Fibroblast of upper back skin (primary cell): ENCODE measurements around the gene MTCH1.
A peak's percentile ranks its signal among the peaks of the same experiment; 100 is the strongest.
"Not testable (repeated sequence)": the region's sequence is repeated elsewhere in the genome, so short reads cannot be mapped to it uniquely, and the experiment has no call there.

ENCODE experiments used
- DNase-seq: peaks from one replicate; pipeline ENCODE4 v3.0.0-alpha.2; 2013

MTCH1 gene

DNA sequence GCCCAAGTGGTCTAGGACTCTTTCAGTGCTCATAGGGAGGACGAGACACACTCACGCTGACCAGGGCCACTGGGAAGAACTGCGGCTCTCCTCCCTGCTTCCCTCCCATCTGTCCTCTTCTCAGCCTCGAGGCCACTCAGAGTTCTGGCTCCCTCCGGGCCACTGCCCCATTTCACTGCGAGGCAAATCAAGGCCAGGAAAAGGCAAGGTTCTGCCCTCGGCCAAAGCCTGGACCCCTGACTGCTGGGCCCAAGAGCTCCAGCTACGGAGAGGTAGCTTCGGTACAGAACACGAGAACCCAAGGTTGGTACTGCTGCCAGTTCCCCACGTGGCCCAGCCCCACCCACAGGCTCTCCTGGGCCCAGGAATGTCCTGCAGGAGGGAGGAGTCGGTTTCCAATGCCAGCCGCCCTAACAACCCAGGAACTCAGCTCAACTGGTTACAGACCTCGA, 16.7 kb downstream of the MTCH1 start:
- no peak for DNase-seq

DNA sequence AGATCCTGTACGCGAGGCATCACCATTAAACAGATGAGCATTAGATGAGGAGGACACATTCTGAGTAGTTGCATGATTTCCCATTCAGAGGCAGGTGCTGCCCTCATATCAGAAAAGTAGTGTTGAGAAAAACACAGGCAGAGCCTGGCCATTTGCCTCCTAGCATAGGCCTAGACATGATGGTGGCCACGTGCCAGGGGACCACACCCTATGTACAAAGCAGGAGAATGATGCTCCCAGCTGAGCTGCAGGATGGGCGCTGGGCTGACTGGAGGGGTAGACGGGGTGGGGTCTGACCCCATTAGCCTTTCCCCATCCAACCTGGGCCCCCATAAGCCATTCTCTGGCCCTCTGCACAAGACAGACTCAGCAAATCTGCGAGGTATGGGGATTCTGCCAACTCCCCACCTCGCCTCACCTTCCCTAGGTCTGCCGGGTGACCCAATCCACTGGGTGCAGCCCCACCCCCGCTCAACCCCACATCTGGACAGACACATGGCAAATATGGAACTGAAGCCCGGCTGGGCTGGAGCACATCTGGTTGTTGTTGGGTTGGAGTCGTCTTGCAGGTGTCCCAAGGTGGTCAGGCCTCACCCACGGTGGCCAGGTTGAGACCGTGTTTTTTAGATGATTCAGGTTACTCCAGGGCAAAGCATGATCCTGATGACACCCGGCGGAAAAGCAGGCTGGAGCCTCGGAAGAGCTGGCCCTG, 17.6 kb downstream of the MTCH1 start:
- DNase-seq: no peak

DNA sequence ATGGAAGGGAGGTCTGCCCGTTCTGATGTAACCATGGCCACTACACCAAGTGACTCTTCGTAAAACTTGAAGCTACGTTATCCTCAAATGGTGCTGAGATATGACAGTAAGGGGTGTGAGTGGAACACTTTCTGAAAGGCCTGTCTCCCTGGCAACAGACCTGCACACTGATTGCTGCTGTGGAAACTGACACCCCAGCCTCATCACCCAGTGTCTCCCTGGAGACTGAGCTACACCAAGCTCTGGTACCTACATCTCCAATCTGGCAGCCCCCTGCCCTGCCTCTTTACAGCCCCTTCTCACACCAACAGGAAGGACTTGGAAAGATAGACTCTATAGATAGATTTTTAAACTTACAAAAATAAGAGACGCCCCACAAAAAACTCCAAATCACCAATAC, 18.2 kb downstream of the MTCH1 start:
- no peak for DNase-seq

DNA sequence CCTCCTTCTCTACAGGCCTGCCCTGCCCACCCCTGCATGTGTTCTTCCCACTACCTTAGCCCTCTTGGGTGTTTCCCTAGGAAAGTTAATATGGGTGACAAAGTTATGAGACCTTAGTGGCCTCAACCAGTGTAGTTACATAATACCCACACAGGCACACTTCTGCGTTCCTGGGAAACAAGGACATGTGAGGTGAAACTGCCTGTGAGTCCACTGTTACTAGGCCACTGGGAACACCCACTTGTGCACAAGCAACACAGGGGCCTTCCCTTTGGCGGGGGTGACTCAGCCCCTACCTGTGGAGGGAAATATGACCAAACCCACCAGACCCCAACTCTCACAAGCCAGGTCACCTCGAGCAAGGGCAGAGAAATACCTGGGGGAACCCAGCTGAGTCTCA, 18.7 kb downstream of the MTCH1 start:
- DNase-seq: no peak

DNA sequence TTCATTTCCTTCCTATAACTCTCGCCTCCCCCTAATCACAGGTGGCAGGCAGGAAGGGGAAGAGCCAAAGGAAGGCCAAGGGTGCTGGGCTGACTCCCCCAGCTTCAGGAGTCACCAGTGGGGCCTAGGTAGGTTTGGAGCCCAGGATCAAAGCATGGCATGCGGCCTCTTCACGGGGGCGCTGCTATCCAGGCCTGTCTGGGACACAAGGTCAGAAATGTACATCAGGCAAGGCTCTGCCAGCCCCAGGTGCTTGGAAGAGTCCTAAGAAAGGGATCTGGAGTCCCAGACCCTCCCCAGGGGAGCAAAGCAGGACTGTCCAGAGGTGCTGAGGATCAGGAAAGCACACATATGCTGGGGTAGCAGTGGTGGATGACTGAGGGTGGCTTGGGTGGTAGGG, 21.1 kb downstream of the MTCH1 start:
- no peak for DNase-seq

DNA sequence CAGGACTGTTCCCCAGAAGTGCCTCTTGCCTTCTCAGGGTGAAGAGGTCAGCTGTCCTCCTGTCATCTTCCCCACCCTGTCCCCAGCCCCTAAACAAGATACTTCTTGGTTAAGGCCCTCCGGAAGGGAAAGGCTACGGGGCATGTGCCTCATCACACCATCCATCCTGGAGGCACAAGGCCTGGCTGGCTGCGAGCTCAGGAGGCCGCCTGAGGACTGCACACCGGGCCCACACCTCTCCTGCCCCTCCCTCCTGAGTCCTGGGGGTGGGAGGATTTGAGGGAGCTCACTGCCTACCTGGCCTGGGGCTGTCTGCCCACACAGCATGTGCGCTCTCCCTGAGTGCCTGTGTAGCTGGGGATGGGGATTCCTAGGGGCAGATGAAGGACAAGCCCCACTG, 21.6 kb downstream of the MTCH1 start:
- DNase-seq: no peak

DNA sequence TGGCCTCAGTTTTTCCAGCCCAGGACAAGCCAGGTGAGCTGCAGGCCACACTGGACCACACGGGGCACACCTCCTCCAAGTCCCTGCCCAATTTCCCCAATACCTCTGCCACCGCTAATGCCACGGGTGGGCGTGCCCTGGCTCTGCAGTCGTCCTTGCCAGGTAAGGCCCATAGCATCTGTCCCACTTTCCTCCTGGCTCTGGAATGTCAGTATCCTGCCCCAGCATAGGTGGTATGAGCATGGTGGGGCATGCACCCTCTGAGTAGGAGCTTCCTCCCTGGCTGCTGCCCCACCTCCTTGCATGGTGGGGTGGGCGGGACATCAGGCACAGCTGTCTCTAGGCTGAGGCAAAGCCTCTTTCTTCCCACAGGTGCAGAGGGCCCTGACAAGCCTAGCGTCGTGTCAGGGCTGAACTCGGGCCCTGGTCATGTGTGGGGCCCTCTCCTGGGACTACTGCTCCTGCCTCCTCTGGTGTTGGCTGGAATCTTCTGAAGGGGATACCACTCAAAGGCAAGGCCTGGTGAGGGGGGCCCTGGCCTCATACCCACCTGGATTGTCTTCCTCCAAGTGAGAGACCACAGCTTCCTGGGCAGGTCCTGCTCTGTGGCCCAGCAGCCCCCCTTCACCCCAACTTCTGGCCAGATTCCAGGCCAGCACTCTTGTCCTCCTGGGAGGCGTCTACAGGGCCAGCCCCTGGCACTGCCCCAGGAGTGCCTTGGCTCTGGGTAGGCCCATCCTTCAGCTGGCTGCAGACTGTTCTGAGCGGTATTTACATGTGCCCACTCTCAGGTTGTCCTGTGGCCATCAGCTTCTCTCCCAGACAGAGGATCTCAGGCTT, 22.3 kb downstream of the MTCH1 start:
- DNase-seq: no peak

DNA sequence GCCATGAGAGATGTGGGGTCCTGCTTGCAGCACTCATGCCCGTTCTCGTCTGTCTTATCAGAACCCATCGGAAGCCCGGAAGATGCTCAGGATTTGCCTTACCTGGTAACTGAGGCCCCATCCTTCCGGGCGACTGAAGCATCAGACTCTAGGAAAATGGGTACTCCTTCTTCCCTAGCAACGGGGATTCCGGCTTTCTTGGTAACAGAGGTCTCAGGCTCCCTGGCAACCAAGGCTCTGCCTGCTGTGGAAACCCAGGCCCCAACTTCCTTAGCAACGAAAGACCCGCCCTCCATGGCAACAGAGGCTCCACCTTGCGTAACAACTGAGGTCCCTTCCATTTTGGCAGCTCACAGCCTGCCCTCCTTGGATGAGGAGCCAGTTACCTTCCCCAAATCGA, 23.1 kb downstream of the MTCH1 start:
- DNase-seq: peak; percentile 31

DNA sequence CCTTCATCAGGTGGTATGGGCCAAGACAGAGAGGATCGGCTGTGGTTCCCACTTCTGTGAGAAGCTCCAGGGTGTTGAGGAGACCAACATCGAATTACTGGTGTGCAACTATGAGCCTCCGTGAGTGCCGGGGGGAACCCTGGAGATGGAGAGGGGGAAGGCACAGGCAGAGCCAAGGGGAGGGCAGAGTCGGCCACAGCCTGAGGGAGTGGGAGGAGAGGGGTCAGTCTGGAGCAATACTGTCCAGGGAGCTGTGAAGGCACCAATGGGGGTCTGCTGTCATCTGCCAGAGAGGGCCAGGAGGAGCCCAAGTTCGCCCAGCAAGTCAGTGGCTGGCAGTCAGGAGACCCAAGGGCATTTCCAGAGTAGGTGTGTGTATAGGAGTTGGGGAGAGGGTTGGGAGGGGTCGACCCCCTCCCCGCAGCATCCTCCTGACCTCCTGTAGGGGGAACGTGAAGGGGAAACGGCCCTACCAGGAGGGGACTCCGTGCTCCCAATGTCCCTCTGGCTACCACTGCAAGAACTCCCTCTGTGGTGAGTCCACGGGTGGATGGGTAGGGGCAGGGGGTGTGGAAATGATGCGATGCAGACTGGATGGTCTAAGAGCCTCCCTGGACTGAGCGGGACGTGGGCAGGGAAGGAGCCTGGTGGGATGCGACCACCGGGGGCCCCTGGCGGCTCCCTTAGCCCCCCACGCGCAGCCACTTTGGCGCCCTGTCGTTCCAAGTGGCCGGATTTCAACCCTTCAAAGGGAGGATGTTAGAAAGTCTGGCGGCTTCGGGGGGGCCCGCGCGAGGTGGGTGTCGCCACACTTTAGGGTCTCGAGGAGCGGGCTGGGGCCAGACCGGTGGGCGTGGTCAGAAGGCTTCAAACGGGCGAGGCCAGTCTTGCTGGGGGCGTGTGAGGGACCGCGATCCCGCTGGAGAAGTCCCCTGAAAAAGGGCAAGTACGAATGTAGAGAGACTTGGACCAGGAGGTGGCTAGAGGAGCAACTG, 24.3 kb downstream of the MTCH1 start:
- no peak for DNase-seq

DNA sequence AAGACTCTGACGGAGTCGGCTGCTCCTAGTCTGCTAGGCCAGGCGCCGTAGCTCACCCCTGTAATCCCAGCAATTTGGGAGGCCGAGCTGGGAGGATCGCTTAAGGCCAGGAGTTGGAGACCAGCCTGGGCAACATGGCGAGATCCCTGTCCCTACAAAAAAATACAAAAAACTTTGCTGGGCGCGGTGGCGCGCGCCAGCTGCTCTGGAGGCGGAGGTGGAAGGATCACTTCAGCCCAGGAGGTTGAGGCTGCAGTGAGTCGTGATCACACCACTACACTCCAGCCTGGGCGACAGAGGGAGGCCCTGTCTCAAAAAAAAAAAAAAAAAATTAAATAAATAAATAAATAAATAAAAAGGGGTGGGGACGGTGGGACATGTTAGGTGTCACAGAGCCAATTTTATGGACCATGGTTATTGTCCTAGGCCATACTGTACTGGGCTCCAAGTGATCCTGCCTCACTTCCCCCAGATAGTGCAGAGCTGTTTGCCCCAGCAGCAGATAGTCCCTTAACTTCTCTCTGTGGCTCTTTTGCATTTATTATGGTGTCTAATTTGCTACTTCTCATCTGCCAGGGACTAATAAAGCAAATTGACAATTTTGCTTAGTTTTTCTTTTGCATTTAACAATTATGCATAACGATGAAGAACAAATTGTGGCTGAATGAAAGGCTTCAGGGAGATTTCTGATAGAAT, 26.3 kb downstream of the MTCH1 start:
- no peak for DNase-seq

DNA sequence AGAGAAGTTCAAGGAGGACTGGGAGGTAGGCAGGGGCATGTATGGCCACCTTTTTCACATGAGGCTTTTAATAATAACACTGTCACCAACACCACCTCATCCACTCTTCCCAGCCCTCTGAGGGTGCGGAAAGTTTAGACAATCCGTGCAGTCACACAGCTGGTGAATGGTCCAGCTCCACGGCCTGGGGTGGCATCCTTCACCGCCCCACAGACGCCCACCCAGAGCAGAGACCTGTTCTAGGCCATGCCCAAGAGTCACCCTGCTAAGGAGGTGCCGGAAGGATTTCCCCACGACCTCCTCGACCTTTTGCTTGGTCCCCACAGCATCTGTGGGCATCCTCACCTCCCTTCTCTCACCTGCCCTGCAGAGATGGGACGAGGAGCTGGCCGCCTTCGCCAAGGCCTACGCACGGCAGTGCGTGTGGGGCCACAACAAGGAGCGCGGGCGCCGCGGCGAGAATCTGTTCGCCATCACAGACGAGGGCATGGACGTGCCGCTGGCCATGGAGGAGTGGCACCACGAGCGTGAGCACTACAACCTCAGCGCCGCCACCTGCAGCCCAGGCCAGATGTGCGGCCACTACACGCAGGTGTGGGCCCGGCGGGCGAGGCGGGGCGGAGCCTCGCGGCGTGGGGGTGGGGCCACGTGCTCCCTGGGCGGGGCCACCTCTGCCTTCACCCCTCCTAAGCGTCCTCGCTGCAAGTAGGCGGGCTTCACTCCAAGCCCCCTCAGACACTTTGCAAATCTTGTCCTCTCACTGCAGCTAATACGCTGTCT, 27.0 kb downstream of the MTCH1 start:
- no peak for DNase-seq

DNA sequence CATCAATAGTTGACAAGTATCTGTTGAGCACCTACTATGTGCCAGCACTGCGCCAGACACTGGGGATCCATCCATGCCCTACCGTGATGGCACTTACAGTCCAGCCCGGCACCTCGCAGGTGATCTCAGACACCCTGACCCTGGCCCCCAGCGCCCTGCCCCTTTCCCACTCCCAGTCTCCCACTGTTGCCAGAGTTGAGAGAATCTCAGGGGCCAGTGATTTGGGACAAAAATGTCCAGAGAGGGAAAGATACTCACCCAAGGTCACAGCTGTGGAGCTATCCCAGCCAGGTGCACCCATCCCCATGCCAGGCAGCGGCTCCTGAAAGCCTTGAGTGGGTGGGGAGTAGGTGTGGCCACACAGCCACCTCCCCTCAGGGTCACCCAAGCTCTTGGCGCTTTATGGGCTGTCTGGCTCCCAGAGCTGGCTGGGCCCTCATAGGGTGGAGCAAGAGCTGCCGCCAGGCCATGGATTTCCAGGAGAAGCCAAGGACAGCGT, 28.2 kb downstream of the MTCH1 start:
- no peak for DNase-seq

DNA sequence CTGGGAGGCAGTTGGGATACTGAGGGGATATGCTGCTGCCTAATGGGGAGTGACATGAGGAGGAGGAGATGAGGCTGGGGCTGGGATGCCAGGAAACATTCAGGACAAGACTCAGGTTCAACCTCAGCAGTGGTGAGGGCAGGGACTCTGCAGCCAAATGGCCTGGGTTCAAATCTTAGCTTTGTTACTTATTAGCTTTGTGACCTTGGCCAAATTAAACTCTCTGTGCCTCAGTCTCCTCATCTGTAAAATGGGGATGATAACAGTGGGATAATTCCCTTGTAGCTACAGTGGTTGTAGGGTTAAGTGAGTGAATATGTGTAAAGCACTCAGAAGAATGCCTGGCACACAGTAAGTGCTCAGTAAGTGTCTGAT, 29.6 kb downstream of the MTCH1 start:
- no peak for DNase-seq

DNA sequence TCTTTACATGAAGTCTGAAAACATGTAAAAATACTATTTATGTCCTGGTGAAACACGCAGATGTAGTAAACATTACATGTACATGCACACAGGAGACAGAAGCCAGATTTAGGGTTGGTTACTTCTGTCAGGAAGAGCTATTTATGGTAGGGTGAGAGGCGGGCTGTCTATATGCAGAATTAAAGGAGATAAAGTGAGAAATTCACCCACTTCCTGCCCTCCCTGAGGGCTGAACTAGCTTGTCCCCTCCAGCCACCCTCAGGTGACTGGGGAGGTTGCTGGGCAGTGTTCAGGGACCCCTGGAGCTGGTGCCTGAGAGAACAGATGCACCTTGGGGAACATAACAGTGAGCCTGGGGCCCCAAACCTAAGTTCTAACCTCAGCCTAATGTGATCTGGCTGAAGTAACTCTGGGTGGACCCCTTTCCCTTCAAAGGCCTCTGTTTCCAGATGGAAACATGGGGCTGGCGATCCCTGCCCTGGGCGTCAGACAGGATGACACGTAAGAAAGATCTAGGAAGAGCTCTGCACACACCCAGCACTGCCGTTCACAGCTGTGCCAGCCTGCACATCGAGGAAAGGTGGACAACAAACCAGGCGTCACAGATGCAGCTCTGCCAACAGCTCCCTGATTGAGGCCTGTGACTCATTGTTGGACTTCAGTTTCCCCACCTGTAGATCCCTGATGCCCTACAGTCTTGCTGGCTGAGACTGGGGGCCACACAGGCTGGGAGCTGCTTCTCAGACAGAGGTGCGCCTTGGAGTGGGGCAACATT, 30.1 kb downstream of the MTCH1 start:
- DNase-seq: no peak

DNA sequence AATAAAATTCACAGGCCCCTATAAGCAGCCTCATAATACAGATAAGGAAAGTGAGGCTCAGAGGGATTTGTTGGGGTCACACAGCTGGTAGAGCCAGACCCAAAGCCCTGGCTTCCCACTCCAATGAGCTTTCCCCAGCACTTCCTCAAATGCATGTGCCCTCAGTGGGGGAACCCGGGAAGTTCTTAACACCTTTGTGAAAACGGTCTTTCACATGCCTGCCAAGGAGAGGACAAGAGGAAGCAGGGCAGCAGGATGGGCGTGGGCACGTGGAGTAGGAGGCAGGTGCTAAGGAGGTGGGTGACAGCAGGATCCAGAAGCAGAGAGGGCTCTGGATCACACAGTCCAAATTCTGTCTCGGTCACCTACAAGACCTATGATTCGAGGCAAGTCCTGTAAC, 30.9 kb downstream of the MTCH1 start:
- no peak for DNase-seq

DNA sequence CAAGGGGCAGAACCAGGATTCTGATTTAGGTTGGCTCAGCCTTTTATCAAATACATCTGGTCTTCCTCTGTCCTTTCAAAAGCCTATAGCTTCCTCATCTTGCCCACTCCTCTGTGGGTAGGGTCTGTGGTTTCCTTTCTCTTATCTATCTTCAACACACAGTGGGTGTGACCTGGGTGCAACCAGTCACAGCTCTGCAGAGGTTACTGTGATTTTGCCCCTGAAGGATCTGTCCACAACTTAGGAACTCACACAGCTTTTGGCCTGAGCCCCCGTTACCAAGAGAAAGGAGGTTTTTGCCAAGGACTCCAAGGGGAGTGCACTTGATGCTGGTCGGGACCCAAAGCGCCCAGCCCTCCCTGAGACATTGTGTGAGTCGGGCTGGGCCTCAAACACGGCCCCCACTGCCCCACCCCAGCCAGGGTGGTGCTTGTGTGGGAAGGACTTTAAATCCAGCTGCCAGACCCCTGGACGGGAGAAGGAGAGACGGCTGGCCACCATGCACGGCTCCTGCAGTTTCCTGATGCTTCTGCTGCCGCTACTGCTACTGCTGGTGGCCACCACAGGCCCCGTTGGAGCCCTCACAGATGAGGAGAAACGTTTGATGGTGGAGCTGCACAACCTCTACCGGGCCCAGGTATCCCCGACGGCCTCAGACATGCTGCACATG, 31.6 kb downstream of the MTCH1 start, which contains the start of gene PI16:
Gene PI16 (plus strand): TSS at position 477 of the 670 bp plus-strand sequence. CDS start 23 bp downstream, at position 500.
- DNase-seq: no peak

DNA sequence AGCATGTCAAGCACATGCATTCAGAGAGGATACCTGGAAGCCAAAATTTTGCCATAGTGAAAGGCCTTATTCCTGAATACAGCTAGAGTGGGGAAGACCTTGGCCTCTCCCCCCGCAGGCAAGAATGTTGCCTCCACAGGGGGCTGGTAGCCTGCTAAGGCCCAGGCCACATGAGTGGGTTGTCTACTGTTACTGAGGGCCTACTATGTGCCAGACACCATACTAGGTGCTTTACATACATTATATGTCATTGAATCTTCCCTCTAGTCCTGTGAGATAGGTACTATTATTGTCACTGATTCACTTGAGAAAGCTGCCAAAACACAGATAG, 32.1 kb downstream of the MTCH1 start:
- DNase-seq: no peak

DNA sequence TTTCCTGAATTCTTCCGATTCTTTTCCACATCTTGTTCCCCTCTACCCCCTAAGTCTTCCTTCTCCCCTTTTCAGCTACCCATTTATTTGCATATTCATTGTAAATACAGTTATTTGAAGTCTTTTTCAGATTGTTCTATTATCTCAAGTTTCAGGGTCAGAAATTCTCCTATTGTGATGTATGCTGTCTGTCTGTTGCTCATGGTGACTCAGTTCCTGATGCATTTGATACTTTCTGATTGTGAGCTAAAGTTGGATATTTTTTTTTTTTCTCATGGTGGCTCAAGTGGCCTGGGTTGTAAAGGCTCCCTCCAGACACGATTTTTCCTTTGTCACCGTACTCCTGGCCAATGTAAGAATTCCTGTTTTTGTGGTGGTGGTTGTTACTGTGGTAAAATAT, 36.4 kb downstream of the MTCH1 start:
- peak; percentile 39 for DNase-seq

DNA sequence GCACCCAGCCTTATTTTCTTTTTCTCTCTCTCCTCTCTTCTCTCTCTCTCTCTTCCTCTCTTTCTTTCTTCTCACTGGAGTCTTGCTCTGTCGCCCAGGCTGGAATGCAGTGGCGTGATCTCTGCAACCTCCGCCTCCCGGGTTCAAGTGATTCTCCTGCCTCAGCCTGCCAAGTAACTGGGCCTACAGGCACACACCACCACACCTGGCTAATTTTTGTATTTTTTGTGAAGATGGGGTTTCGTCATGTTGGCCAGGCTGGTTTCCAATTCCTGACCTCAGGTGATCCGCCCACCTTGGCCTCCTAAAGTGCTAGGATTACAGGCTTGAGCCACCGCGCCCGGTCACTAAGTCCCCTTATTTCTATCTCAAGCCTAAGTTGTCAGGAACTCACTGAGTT, 36.9 kb downstream of the MTCH1 start:
- DNase-seq: not testable (repeated sequence)
